Measurements from ENCODE around the gene GTF3C2. TPM values are rescaled to one million over a fixed set of nuclear protein-coding genes. Genes with fewer than 3 reads are reported as not detected.

Gene GTF3C2
- polyA plus RNA-seq, 1 experiment: 39.0 TPM

DNA sequence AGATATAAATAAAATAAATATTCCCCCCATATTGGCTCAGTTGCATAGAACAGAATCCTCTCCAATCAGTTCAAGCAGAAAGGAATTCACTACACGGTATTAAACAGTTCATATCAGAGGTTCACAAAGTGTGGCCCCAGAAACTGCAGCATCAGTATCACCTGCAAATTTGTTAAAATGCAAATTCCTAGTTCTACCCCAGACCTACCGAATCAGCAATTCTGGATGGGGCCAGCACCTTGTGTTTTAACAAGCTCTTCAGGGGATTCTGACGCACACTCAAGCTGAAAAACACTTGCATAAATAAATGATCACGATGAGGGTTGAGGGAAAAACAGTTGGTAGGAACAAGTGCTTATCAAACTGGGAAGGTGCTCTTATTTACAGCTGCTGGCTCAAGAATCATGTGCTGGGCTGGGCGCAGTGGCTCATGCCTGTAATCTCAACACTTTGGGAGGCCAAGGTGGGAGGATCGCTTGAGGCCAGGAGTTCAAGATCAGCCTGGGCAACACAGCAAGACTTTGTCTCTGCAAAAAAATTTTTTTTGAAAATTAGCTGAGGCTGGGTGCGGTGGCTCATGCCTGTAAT lies 6.4 kb downstream of the GTF3C2 start:
- H3K36me3 ChIP-seq (ENCODE audit: control insufficient read depth, insufficient read depth, low read length): no peaks in the 10 kb centered on the region
- ChIA-PET POLR2A (no interaction called here), CTCF (interaction anchor here (1.1 kb wide), 1 partner anchor 13 kb away, joined by 3 read pairs; no protein-coding TSS in a partner anchor)
- TF ChIP-seq, protein P1, sequence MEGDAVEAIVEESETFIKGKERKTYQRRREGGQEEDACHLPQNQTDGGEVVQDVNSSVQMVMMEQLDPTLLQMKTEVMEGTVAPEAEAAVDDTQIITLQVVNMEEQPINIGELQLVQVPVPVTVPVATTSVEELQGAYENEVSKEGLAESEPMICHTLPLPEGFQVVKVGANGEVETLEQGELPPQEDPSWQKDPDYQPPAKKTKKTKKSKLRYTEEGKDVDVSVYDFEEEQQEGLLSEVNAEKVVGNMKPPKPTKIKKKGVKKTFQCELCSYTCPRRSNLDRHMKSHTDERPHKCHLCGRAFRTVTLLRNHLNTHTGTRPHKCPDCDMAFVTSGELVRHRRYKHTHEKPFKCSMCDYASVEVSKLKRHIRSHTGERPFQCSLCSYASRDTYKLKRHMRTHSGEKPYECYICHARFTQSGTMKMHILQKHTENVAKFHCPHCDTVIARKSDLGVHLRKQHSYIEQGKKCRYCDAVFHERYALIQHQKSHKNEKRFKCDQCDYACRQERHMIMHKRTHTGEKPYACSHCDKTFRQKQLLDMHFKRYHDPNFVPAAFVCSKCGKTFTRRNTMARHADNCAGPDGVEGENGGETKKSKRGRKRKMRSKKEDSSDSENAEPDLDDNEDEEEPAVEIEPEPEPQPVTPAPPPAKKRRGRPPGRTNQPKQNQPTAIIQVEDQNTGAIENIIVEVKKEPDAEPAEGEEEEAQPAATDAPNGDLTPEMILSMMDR (IDR thresholded peaks at IDR 0.05; ENCODE audit: insufficient read depth, low read depth, low read length): no peak
- no peak overlapping the region for H3K4me3 ChIP-seq (ENCODE audit: low read depth, low read length)
- DNase-seq (ENCODE audit: low read depth): no peak
- no peaks in the 10 kb centered on the region for H3K27me3 ChIP-seq (ENCODE audit: control insufficient read depth, insufficient read depth, low read length)

DNA sequence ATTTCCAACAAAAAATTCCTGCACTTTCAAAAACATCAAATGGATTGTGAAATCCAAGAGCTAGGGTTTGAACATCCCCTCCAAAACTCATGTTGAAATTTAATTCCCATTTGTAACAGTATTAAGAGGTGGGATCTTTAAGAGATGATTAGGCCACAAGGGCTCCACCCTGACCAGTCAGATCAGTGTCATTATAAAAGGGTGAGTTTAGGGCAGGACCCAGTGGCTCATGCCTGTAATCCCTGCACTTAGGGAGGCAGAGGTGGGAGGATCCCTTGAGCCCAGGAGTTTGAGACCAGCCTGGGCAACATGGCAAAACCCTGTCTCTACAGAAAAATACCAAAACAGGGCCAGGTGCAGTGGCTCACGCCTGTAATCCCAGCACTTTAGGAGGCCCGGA lies 8.9 kb downstream of the GTF3C2 start:
- Histone ChIP-seq H3K27me3 (ENCODE audit: control insufficient read depth, insufficient read depth, low read length) (no peaks in the 10 kb centered on the region), H3K4me3 (ENCODE audit: low read depth, low read length) (no peak overlapping the region), H3K36me3 (ENCODE audit: control insufficient read depth, insufficient read depth, low read length) (no peaks in the 10 kb centered on the region; the same call in 1 of the 2 replicates)
- TF ChIP-seq, protein P1 (IDR thresholded peaks at IDR 0.05; ENCODE audit: insufficient read depth, low read depth, low read length): no peak
- DNase-seq (ENCODE audit: low read depth): no peak
- POLR2A ChIA-PET: no interaction called here
- CTCF ChIA-PET: no interaction called here

- no peak overlapping the region for H3K4me3 ChIP-seq (ENCODE audit: low read depth, low read length)
- CTCF ChIA-PET: no interaction called here
- DNase-seq (ENCODE audit: low read depth): no peak
- POLR2A ChIA-PET: no interaction called here
- H3K27me3 ChIP-seq (ENCODE audit: control insufficient read depth, insufficient read depth, low read length): no peaks in the 10 kb centered on the region
- TF ChIP-seq, protein P1 (IDR thresholded peaks at IDR 0.05; ENCODE audit: insufficient read depth, low read depth, low read length): no peak
- peaks cover 24% of the 10 kb centered on the region for H3K36me3 ChIP-seq (ENCODE audit: control insufficient read depth, insufficient read depth, low read length)
Measured at GRCh38 chr2:27336173-27336572, 20.4 kb downstream of the GTF3C2 start.

DNA sequence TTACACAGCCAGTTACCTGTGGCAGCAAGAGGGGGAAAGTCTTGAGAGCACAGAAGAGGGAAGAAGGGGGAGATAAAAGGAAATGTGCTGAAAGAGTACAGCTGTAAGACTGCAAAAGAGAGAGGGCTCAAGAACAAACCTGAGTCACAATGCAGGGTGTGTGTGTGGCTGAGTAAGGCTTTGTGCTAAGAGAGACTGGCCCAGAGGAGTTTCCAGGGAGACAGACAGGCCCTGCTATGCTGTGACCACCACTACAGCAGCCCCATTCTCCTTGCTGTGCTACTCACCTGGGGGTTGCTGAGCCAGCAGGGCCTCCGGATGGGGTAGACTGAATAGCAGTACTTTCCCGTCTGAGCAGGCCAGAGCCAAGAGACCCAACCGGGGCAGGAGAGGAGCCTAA lies 21.3 kb downstream of the GTF3C2 start:
- CTCF ChIA-PET: no interaction called here
- POLR2A ChIA-PET: no interaction called here
- TF ChIP-seq, protein P1 (IDR thresholded peaks at IDR 0.05; ENCODE audit: insufficient read depth, low read depth, low read length): no peak
- H3K27me3 ChIP-seq (ENCODE audit: control insufficient read depth, insufficient read depth, low read length): no peaks in the 10 kb centered on the region
- no peak for DNase-seq (ENCODE audit: low read depth)
- H3K4me3 ChIP-seq (ENCODE audit: low read depth, low read length): no peak overlapping the region
- H3K36me3 ChIP-seq (ENCODE audit: control insufficient read depth, insufficient read depth, low read length): peaks cover 25% of the 10 kb centered on the region

GRCh38 chr2:27324720-27325119 lies 31.8 kb downstream of the GTF3C2 start:
- no peak for DNase-seq (ENCODE audit: low read depth)
- H3K36me3 ChIP-seq (ENCODE audit: control insufficient read depth, insufficient read depth, low read length): peaks cover 10% of the 10 kb centered on the region
- no peaks in the 10 kb centered on the region for H3K27me3 ChIP-seq (ENCODE audit: control insufficient read depth, insufficient read depth, low read length)
- no peak overlapping the region for H3K4me3 ChIP-seq (ENCODE audit: low read depth, low read length)
- CTCF ChIA-PET: interaction anchor here (1.2 kb wide), 2 partner anchors 9 to 32 kb away, joined by 3 to 4 read pairs; no protein-coding TSS in a partner anchor
- TF ChIP-seq, protein P1 (IDR thresholded peaks at IDR 0.05; ENCODE audit: insufficient read depth, low read depth, low read length): no peak
- POLR2A ChIA-PET: no interaction called here
